ENCODE measurements around the gene SLC35E2B. TPM values are rescaled to one million over a fixed set of nuclear protein-coding genes. Genes with fewer than 3 reads are reported as not detected.

The SLC35E2B gene
- total and polyA plus RNA-seq, 2 of the 8 experiments (the other 6 are each of a cell fraction or from before 2014, with no cell fraction given): 25.9 to 46.7 TPM

- no peak for TF ChIP-seq CBX5 (IDR thresholded peaks at IDR 0.05; ENCODE audit: low read depth, low read length)
- TF ChIP-seq SIX5 (IDR thresholded peaks at IDR 0.05; ENCODE audit: low read depth, low read length): no peak
- no peak for TF ChIP-seq SUZ12 (IDR thresholded peaks at IDR 0.05; ENCODE audit: low read length)
- no peak for TF ChIP-seq KDM5A (IDR thresholded peaks at IDR 0.05; ENCODE audit: low read length)
- no peak for TF ChIP-seq SIRT6 (IDR thresholded peaks at IDR 0.05; ENCODE audit: low read length)
Observed at GRCh38 chr1:1610796-1611195, 81.8 kb downstream of the SLC35E2B start (continued).

Data from H1 (cell line).